SK-N-SH (cell line): ENCODE data around the gene LANCL3.

Experiments used
- CTCF ChIP-seq: fragments of 200-600 bp; sonication (generic); IDR thresholded peaks from 2 replicates; pipeline ENCODE4 v1.6.1; 2017; ENCODE audit warnings: antibody characterized with exemption, mild to moderate bottlenecking, moderate library complexity
- EP300 ChIP-seq, 2 experiments: IDR thresholded peaks; 2 replicates each; pipeline versions ENCODE4 v1.4.0 to v1.6.1; 2012; ENCODE audit warnings: borderline replicate concordance in 1 of 2, low read depth in 1 of 2, low read length in 1 of 2
- RCOR1 ChIP-seq: fragments of 150-350 bp; IDR thresholded peaks from 2 replicates; pipeline ENCODE4 v1.6.1; 2017; ENCODE audit warnings: antibody characterized with exemption, low read length
- RFX5 ChIP-seq: IDR thresholded peaks from 2 replicates; pipeline ENCODE4 v1.6.1; 2012; ENCODE audit warnings: mild to moderate bottlenecking, improper control_type of control experiment, low read length
- RXRA ChIP-seq: IDR thresholded peaks from 2 replicates; pipeline ENCODE4 v1.4.0; 2012; ENCODE audit warnings: low read depth, mild to moderate bottlenecking, borderline replicate concordance
- SIN3A ChIP-seq: IDR thresholded peaks from 2 replicates; pipeline ENCODE4 v1.6.1; 2012; ENCODE audit warnings: low read depth, mild to moderate bottlenecking, low read length, moderate library complexity, borderline replicate concordance
- YY1 ChIP-seq: IDR thresholded peaks from 2 replicates; pipeline ENCODE4 v1.4.0; 2012; ENCODE audit warnings: low read depth, mild to moderate bottlenecking

DNA sequence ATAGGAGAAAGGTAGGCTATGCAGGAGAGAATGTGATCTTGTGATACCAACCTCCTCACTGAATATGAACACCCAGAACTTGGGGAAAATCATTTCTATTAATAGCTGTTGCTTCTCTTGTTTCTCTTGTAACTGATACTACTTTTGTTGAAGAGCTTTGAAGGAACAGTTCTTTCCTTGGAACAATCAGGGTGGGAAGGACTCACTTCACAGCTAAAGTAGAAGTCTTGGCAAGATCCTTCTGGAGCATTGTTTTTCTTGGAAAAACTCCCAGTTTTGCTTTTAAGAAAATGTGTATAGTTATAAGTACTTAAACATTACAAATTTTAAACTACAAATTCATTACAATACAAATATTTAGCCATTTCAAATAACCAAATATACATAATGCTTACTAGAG is 95.1 kb downstream of the LANCL3 start:
- TF ChIP-seq CTCF (no peak), YY1 (no peak), RCOR1 (no peak), RXRA (no peak), RFX5 (no peak), EP300 (IDR thresholded peaks at IDR 0.05; ENCODE audit: borderline replicate concordance in 1 of 2, low read depth in 1 of 2, low read length in 1 of 2) (no peak), SIN3A (no peak)
